ENCODE results near the gene CDCA4.

The CDCA4 gene

DNA sequence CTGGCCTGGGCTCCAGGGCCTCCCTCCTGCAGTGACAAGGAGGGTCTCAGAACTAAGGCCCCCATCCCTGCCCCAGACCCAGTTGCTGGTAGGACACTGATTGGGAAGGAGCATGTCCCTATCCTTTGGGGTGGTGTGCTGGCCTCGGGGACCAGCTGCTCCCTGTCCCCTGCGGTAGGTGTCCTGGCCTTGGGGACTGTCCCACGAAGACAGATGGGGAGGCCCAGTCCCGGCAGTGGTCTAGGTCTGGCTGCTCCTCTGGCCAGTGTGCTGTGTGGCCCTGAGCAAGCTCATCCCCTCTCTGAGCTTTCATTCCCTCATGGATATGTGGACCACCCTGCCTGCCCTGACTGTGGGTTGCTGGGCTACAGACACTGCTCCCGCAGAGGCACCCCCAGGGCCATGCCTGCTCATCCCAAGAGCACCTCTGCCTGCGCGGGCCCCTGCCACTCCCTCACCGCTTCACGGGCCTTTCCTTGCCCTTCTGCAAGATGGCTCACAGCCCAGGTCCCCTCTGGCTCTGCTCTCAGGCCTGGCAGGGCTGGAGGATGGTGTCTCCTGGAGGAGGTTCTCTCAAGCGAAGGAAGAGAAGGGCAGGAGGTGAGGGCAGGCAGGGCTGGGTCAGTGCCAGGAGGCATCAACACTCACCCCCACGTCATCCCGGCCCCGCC, 55.2 kb downstream of the CDCA4 start:
- Histone ChIP-seq H3K79me2 (ENCODE audit: control insufficient read depth, insufficient read depth, low read length, poor library complexity) (no peaks in the 10 kb centered on the region), H3K36me3 (ENCODE audit: control insufficient read depth in 1 of 2, insufficient read depth in 2 of 2, low read length in 2 of 2) (no peaks in the 10 kb centered on the region), H3K4me1 (ENCODE audit: control insufficient read depth in 1 of 2, insufficient read depth in 2 of 2, low read length in 2 of 2) (peaks cover 17 to 24% of the 10 kb centered on the region in 2 experiments), H3K27me3 (ENCODE audit: insufficient read depth, low read length) (no peaks in the 10 kb centered on the region), H2AFZ (ENCODE audit: insufficient read depth, low read length, poor library complexity) (no peak overlapping the region), H3K9ac (ENCODE audit: low read length) (no peak overlapping the region), H2BK120ac (ENCODE audit: insufficient read depth, low read length, poor library complexity) (no peak overlapping the region), H2BK5ac (ENCODE audit: low read depth, low read length, poor library complexity) (no peak overlapping the region), H2BK12ac (ENCODE audit: low read length) (no peak overlapping the region), H3K4ac (ENCODE audit: low read depth, low read length) (no peak overlapping the region), H3K4me3 (ENCODE audit: low read depth, low read length) (no peak overlapping the region), H3K4me2 (ENCODE audit: low read length) (no peak overlapping the region), H3K9me3 (ENCODE audit: insufficient read depth, low read depth, low read length) (peaks cover 2% of the 10 kb centered on the region), H3K27ac (ENCODE audit: low read depth, low read length) (no peak overlapping the region), H3K23ac (ENCODE audit: low read length) (no peak overlapping the region), H3K79me1 (ENCODE audit: low read length) (no peaks in the 10 kb centered on the region), H3K18ac (ENCODE audit: low read length) (no peak overlapping the region), H2AK5ac (ENCODE audit: low read length) (no peak overlapping the region), H4K8ac (ENCODE audit: low read depth, low read length) (no peak overlapping the region), H4K12ac (ENCODE audit: low read depth, low read length) (no peak overlapping the region), H4K91ac (ENCODE audit: low read depth, low read length) (no peak overlapping the region), H3K14ac (ENCODE audit: low read length) (no peak overlapping the region)
- WGBS (ENCODE audit: extremely low coverage, insufficient coverage, insufficient read length), result no CpG with 5 or more reads among the region's 13 CpGs
- DNase-seq, result no peak

DNA sequence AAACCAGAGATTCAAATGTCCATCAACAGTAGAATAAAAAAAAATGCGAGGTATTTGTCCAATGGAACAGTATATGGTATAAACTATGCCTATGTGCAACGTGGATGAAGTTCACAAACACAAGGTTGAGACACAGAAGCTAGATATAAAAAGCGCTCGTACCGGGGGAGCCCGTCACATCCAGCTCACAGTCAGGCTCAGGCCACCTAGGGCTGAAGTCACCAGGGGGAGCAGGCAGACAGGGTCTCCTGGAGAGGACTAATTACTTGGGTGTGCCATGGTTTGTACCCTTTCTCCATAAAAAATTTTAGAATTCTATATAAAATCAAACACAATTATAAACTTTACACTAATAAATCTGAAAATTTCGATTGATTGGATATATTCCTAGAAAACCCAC, 56.3 kb downstream of the CDCA4 start:
- WGBS (ENCODE audit: extremely low coverage, insufficient coverage, insufficient read length), result no CpG with 5 or more reads among the region's 7 CpGs
- H2BK5ac ChIP-seq (ENCODE audit: low read depth, low read length, poor library complexity), result no peak overlapping the region
- peaks cover 2% of the 10 kb centered on the region for H3K9me3 ChIP-seq (ENCODE audit: insufficient read depth, low read depth, low read length)
- H3K4me2 ChIP-seq (ENCODE audit: low read length), result no peak overlapping the region
- no peak overlapping the region for H3K4ac ChIP-seq (ENCODE audit: low read depth, low read length)
- H3K23ac ChIP-seq (ENCODE audit: low read length), result no peak overlapping the region
- no peak overlapping the region for H2AFZ ChIP-seq (ENCODE audit: insufficient read depth, low read length, poor library complexity)
- H3K18ac ChIP-seq (ENCODE audit: low read length), result no peak overlapping the region
- no peak overlapping the region for H3K14ac ChIP-seq (ENCODE audit: low read length)
- no peak overlapping the region for H2BK12ac ChIP-seq (ENCODE audit: low read length)
- no peak overlapping the region for H4K12ac ChIP-seq (ENCODE audit: low read depth, low read length)
- H3K79me2 ChIP-seq (ENCODE audit: control insufficient read depth, insufficient read depth, low read length, poor library complexity), result no peaks in the 10 kb centered on the region
- no peak overlapping the region for H3K27ac ChIP-seq (ENCODE audit: low read depth, low read length)
- no peak overlapping the region for H2BK120ac ChIP-seq (ENCODE audit: insufficient read depth, low read length, poor library complexity)
- H3K4me3 ChIP-seq (ENCODE audit: low read depth, low read length), result no peak overlapping the region
- H4K8ac ChIP-seq (ENCODE audit: low read depth, low read length), result no peak overlapping the region
- no peak overlapping the region for H3K9ac ChIP-seq (ENCODE audit: low read length)
- H2AK5ac ChIP-seq (ENCODE audit: low read length), result no peak overlapping the region
- H3K79me1 ChIP-seq (ENCODE audit: low read length), result no peaks in the 10 kb centered on the region
- DNase-seq, result no peak
- H3K4me1 ChIP-seq (ENCODE audit: control insufficient read depth in 1 of 2, insufficient read depth in 2 of 2, low read length in 2 of 2), result peaks cover 11 to 18% of the 10 kb centered on the region in 2 experiments
- H3K27me3 ChIP-seq (ENCODE audit: insufficient read depth, low read length), result no peaks in the 10 kb centered on the region
- H3K36me3 ChIP-seq (ENCODE audit: control insufficient read depth in 1 of 2, insufficient read depth in 2 of 2, low read length in 2 of 2), result no peaks in the 10 kb centered on the region
- no peak overlapping the region for H4K91ac ChIP-seq (ENCODE audit: low read depth, low read length)

All from trophoblast cell (in vitro differentiated cells and primary cell).